ENCODE data around the gene C19orf73.

DNA sequence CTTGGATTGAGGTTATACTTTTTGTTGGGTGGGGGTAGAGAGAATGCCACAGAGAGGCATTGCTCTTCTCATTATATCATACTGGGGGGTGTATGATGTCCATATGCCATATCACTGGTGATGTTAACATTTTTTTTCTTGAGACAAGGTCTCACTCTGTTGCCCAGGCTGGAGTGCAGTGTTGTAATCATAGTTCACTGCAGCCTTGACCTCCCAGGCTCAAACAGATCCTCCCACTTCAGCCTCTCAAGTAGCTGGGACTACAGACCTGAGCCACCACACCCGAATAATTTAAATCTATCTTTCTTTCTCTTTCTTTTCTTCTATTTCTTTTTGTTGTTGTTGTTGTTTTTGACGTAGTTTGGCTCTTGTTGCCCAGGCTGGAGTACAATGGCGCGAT, 38.6 kb downstream of the C19orf73 start:
- TF ChIP-seq, protein P1, sequence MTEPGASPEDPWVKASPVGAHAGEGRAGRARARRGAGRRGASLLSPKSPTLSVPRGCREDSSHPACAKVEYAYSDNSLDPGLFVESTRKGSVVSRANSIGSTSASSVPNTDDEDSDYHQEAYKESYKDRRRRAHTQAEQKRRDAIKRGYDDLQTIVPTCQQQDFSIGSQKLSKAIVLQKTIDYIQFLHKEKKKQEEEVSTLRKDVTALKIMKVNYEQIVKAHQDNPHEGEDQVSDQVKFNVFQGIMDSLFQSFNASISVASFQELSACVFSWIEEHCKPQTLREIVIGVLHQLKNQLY (CRISPR knock-in tag; conservative IDR thresholded peaks at IDR 0.05): no peak
- TF ChIP-seq CBX1 (IDR thresholded peaks at IDR 0.05; ENCODE audit: low read depth): no peak
- TF ChIP-seq, protein P2, sequence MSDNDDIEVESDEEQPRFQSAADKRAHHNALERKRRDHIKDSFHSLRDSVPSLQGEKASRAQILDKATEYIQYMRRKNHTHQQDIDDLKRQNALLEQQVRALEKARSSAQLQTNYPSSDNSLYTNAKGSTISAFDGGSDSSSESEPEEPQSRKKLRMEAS (CRISPR knock-in tag; IDR thresholded peaks at IDR 0.05): no peak
- no peak for TF ChIP-seq RFX7 (CRISPR knock-in tag; IDR thresholded peaks at IDR 0.05)
- TF ChIP-seq, protein P3, sequence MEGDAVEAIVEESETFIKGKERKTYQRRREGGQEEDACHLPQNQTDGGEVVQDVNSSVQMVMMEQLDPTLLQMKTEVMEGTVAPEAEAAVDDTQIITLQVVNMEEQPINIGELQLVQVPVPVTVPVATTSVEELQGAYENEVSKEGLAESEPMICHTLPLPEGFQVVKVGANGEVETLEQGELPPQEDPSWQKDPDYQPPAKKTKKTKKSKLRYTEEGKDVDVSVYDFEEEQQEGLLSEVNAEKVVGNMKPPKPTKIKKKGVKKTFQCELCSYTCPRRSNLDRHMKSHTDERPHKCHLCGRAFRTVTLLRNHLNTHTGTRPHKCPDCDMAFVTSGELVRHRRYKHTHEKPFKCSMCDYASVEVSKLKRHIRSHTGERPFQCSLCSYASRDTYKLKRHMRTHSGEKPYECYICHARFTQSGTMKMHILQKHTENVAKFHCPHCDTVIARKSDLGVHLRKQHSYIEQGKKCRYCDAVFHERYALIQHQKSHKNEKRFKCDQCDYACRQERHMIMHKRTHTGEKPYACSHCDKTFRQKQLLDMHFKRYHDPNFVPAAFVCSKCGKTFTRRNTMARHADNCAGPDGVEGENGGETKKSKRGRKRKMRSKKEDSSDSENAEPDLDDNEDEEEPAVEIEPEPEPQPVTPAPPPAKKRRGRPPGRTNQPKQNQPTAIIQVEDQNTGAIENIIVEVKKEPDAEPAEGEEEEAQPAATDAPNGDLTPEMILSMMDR (IDR thresholded peaks at IDR 0.05 in 2 of 3, conservative IDR thresholded peaks at IDR 0.05 in 1 of 3; ENCODE audit: insufficient read depth in 2 of 3, low read depth in 1 of 3, low read length in 3 of 3): no peak

Data from K562 (cell line).